Measurements from ENCODE around the gene ZNF200. TPM values are rescaled to one million over a fixed set of nuclear protein-coding genes. Genes with fewer than 3 reads are reported as not detected.
"Not testable (repeated sequence)": the region's sequence is repeated elsewhere in the genome, so short reads cannot be mapped to it uniquely, and the experiment has no call there.

The ZNF200 gene
- total and polyA plus RNA-seq, 9 donors, result 4.8 to 9.2 (median 7.5) TPM

DNA sequence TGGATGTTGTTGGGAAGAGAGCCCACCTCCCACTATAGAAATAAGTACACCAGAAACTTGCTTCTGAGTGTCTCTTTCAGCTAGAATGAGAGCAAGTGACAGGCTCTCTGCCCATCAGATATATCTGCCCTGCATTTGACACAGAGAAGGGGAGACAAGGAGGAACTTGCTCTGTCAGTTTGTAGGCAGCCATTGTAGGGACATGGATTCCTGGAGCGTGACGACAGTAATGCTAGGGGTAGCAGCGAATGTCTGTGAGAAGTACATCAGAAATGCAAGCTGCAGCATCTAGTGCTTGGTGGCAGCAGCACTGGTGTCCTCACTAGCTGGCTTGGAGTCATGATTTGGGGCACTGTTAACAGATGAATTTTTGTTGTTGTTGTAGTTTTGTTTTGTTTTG, 23.0 kb downstream of the ZNF200 start:
- H3K27ac ChIP-seq, result no peak overlapping the region
- 87 to 91% (median 89%) methylated on average over 3 of the region's 3 CpGs for WGBS, 3 donors
- H3K9me3 ChIP-seq, result peaks cover 0 to 5% of the 10 kb centered on the region in 2 donors
- DNase-seq, result no peak
- no peaks in the 10 kb centered on the region for H3K36me3 ChIP-seq
- TF ChIP-seq POLR2A (IDR thresholded peaks at IDR 0.05) (no peak), EP300 (IDR thresholded peaks at IDR 0.05) (no peak)
- TF ChIP-seq, protein P1, sequence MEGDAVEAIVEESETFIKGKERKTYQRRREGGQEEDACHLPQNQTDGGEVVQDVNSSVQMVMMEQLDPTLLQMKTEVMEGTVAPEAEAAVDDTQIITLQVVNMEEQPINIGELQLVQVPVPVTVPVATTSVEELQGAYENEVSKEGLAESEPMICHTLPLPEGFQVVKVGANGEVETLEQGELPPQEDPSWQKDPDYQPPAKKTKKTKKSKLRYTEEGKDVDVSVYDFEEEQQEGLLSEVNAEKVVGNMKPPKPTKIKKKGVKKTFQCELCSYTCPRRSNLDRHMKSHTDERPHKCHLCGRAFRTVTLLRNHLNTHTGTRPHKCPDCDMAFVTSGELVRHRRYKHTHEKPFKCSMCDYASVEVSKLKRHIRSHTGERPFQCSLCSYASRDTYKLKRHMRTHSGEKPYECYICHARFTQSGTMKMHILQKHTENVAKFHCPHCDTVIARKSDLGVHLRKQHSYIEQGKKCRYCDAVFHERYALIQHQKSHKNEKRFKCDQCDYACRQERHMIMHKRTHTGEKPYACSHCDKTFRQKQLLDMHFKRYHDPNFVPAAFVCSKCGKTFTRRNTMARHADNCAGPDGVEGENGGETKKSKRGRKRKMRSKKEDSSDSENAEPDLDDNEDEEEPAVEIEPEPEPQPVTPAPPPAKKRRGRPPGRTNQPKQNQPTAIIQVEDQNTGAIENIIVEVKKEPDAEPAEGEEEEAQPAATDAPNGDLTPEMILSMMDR (IDR thresholded peaks at IDR 0.05), result no peak
- no peaks in the 10 kb centered on the region for H3K4me1 ChIP-seq (ENCODE audit: insufficient read depth)
- no peaks in the 10 kb centered on the region for H3K27me3 ChIP-seq
- H3K4me3 ChIP-seq, result no peak overlapping the region
- intact Hi-C loops (cut with DNase I), result no loop called here

DNA sequence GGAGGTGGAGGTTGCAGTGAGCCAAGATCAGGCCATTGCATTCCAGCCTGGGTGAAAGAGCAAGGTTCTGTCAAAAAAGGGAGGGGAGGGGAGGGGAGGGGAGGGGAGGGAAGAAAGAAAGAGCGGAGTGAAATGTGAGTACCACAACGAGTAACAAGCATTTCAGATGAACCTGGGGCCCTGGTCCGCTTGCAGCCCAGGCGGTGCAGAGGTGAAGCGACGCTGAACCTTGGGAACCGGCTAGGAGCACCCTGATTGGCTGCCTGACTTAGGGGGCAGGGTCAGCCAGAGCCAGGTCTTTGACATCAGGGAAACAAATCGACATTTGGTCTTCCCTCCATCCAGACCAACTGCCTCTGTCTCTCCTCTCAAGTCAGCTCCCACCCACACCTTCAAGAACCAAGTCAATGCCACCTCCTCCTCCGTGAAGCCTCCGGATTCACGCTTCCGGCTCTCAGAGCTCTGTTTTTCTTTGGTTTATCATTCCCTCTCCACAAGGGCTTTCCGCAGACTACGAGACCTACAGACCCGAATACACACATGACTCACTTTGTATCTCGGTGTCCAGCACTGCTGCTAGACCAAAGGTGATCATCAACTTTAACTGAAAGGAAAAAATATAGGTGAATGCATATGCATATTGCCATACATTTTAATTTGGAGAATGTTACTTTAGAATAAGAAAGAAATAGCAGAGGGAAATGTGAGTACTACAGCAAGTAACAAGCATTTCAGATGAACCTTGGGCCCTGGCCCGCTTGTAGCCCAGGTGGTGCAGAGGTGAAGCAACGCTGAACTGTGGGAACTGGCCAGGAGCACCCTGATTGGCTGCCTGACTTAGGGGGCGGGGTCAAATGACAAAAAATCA, 27.6 kb downstream of the ZNF200 start:
- 64 to 66% (median 66%) methylated on average over 19 of the region's 19 CpGs for WGBS, 3 donors
- no peaks in the 10 kb centered on the region for H3K4me1 ChIP-seq (ENCODE audit: insufficient read depth)
- peaks cover 0 to 4% of the 10 kb centered on the region in 2 donors for H3K9me3 ChIP-seq
- TF ChIP-seq, protein P1 (IDR thresholded peaks at IDR 0.05), result no peak
- TF ChIP-seq EP300 (IDR thresholded peaks at IDR 0.05), result no peak
- TF ChIP-seq POLR2A (IDR thresholded peaks at IDR 0.05), result no peak
- intact Hi-C loops (cut with DNase I), result no loop called here
- H3K27ac ChIP-seq, result no peak overlapping the region
- H3K36me3 ChIP-seq, result no peaks in the 10 kb centered on the region
- H3K27me3 ChIP-seq, result no peaks in the 10 kb centered on the region
- H3K4me3 ChIP-seq, result no peak overlapping the region
- DNase-seq, result no peak

DNA sequence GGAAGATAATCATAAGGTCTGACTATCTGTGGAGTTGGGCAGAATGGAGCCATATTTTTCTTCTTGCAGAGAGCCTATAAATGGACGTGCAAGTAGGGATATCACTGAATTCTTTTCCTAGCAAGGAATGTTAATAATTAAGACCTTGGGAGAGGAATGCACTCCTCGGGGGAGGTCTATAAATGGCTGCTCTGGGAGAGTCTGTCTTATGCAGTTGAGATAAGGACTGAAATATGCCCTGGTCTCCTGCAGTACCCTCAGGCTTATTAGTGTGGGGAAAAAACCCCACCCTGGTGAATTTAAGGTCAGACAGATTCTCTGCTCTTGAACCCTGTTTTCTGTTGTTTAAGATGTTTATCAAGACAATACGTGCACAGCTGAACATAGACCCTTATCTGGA, 29.0 kb downstream of the ZNF200 start:
- H3K4me1 ChIP-seq (ENCODE audit: insufficient read depth); intact Hi-C loops (cut with DNase I); DNase-seq; H3K9me3 ChIP-seq; H3K36me3 ChIP-seq; H3K27me3 ChIP-seq; H3K4me3 ChIP-seq; H3K27ac ChIP-seq: not testable (repeated sequence)
- WGBS, 3 donors, result 29 to 48% (median 34%) methylated on average over 3 of the region's 3 CpGs

DNA sequence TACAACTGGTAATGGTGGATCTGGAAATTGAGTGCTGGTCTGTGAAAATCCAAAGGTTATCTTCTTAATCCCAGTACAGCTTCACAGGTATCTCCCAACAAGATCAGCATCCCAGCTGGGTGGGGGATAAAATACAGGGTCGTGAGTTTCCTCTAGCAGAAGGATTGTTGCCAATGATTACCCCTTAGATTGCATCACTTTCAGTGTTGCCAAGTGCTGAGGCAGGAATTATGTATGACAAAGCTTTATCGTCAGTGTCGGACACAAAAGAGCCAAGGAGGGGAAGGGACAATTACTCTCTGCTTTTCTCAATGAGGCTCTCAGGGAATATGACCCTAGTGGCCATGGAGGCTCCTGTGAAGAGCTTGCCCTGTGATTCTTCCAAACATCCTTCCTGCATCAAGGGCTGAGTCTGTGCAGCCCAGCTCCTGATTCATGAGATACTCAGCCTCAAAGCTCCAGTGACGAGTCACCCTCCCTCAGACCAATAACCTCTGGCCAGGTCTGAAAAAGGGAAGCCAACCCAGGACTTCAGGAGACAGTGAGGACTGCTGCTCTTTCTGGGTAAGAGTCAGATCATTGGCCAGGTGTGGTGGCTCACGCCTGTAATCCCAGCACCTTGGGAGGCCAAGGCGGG, 31.9 kb downstream of the ZNF200 start:
- Histone ChIP-seq H3K4me1 (ENCODE audit: insufficient read depth) (no peaks in the 10 kb centered on the region), H3K4me3 (no peak overlapping the region), H3K9me3 (peaks cover 0 to 4% of the 10 kb centered on the region in 2 donors), H3K27me3 (no peaks in the 10 kb centered on the region), H3K27ac (no peak overlapping the region), H3K36me3 (no peaks in the 10 kb centered on the region)
- DNase-seq, result no peak
- intact Hi-C loops (cut with DNase I), result no loop called here
- 67 to 78% (median 67%) methylated on average over 6 of the region's 6 CpGs for whole genome bisulfite sequencing, 3 donors
- TF ChIP-seq, protein P1 (IDR thresholded peaks at IDR 0.05), result no peak
- TF ChIP-seq POLR2A (IDR thresholded peaks at IDR 0.05), result no peak
- TF ChIP-seq EP300 (IDR thresholded peaks at IDR 0.05), result no peak
